ENCODE measurements around the gene USP50.
"Not testable (repeated sequence)": the region's sequence is repeated elsewhere in the genome, so short reads cannot be mapped to it uniquely, and the experiment has no call there.

Gene USP50

DNA sequence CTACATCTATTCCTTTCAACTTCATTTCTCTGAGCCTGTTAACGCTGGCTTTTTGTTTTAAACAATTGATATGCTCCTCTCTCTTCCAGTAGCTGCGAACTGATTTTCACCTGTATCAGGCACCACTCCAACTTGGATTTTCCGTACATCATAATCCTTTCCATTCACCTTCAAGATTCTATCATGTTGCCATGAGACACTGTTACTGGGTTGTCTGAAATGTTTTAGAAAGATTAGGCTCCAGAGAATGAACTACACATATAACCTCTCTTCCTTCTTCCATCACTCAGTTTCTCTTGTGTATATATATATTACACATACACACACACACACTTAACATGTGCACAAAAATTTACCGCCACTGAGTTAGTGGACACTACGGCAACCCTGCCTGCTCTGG lies at the start of gene USP50:
Gene USP50, minus strand, starts transcription at position 101 of the 400 bp plus-strand sequence. CDS start 141 bp downstream, outside the sequence.
- no peak for DNase-seq

- DNase-seq = no peak
Observed at GRCh38 chr15:50594311-50594710, 47.8 kb upstream of the USP50 start.

- no peak for DNase-seq
Observed at GRCh38 chr15:50593761-50594160, 47.3 kb upstream of the USP50 start.

DNA sequence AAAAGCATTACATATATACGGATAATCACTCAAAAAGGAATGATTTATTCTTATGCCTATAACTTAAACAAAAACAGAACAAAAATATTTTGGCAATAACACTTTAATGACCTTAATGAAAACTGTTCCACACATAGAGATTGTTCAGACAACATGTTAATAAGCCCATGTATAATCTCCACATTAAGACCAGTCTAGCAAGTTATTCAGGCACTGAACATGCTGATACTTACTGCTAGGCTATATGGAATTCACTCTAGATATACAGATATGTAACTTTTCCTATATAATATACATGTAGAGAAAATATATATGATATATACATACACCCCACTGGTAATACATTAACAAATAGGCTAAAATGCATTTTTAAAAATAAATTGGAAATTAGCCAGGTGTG lies 43.8 kb upstream of the USP50 start:
- no peak for DNase-seq

- no peak for DNase-seq
Observed at GRCh38 chr15:50577492-50577891, 31.0 kb upstream of the USP50 start.

DNA sequence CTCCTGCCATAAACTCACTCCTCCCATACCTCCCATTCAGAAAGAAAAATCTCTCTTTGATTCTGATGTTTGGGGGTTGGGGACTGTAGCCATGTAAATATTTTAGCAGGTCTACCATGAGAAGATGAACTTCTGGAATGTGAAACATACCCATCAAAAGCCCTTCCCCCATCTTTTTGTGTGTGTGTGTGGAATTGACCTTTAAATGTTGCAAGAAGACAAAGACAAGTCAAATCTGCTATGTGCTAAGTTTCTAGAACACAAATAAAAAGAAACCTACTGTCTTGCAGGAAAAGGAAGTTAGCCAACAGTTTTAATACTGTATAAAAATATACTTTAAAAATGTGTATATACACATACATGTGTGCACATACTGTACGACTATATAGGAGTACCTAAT lies 29.7 kb upstream of the USP50 start:
- no peak for DNase-seq

GRCh38 chr15:50573842-50574241 lies 27.4 kb upstream of the USP50 start:
- not testable (repeated sequence) for DNase-seq

DNA sequence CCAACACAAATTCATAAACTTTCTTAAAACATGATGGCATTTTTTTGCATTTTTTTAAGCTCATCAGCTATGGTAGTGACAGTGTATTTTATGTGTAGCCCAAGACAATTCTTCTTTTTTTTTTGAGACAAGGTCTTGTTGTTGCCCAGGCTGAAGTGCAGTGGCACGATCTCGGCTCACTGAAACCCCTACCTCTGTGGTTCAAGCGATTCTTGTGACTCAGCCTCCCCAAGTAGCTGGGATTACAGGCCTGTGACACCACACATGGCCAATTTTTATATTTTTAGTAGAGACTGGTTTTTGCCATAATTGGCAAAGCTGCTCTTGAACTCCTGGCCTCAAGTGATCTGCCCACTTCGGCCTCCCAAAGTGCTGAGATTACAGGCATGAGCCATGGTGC lies 17.3 kb upstream of the USP50 start:
- no peak for DNase-seq

DNA sequence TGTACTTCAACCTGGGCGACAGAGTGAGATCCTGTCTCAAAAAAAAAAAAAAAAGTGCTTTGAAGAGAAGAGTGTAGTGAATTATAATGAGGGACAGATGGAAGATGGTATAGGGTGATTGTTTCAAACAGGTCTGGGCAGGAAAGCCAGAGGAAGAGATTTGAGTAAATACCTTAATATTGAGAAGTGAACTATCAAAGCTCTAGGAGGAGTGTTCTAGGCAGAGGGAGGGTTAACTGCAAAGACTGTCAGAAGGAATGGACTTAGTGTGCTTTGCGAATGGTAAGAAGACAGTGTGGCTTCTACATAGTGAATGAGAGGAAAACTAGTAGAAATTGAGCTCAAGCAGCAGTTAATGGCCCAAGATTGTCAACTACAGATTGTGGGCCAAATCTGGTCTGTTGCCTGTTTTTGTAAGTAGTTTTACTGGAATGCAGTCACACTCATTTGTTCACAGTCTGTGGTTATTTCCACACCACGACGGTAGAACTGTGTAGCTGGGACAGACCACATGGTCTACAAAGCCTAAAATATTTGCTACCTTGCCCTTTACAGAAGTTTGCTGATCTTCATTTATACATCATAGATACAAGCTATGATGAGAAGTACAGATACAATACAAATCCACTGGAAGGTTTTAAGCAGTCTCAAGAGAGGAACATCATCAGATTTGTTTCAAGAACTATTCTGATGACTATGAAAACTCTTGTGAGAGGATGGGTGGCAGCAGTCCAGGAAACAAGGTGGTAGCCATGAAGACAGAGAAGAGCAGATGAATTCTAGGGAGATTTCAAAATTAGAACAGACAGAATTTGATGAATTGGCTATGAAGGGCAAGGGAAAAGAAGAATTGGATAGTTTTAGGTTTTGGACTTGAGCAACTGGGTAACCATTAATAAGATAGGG lies 16.5 kb upstream of the USP50 start:
- no peak for DNase-seq

DNA sequence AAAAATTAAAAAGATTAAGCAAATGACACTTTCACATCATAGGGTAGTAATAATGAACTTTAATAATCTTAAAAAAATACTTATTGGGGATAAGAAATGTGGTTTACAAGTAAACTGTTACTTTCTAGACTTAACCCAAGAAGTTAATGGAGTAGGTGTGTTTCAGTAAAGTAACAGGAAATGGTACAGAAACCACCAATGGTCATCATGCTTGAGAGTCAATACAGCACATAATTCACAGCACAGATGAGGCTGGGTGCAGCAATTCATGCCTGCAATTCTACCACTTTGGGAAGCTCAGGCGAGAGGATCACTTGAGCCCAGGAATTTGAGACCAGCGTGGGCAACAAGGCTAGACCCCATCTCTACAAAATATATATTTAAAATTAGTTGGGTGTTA lies 11.5 kb upstream of the USP50 start:
- DNase-seq = no peak

- DNase-seq = no peak
Observed at GRCh38 chr15:50556642-50557371, 10.3 kb upstream of the USP50 start.

GRCh38 chr15:50552238-50552637 lies 5.8 kb upstream of the USP50 start:
- DNase-seq = no peak

DNA sequence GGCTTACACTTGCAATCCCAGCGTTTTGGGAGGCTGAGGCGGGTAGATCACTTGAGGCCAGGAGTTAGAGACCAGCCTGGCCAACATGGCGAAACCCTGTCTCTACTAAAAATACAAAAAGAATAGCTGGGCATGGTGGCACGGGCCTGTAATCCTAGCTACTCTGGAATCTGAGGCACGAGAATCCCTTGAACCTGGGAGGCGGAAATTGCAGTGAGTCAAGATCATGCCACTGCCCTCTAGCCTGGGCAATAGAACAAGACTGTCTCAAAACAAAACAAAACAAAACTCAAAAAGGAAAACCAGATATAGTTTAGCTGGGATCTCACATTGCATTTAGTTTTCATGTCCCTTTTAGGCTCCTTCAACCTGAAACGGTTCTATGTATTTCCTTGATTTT lies 2.9 kb upstream of the USP50 start:
- DNase-seq = no peak

DNA sequence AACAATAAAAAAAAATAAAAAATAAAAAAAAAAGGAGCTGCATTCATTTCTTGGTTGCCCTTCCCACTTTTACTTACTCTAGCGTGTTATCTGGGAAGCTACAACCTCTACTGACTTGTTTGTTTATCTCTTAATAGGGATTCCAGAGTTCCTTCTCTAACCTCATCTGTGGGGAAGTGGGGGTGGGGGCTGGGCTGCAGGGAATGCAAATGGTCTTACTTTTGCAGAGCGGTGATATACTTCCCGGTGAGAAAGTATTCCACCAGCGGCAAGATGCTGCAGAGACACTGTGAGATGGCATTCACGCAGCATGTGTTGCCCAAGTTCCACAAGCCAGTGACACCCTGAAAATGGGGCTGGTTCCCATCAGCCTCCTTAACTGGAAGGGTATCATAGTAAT lies 2.1 kb downstream of the USP50 start:
- DNase-seq = no peak

DNA sequence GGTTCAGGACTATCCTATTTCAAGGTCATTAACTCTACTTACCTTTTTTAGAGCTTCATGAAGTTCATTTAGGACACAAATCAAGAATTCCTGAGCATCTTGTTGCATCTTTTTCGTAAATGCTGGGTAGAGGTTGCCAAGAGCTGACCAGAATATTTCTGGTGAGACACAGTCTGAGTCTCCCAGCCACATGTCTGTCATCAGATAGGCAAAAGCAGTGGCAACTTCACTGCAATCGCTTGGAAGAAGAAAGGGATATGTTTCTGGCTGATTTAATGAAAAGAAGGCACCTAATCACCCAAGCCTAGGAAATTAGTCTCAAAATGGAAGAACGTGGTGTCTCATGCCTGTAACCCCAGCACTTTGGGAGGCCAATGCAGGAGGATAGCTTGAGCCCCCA lies 2.9 kb downstream of the USP50 start:
- DNase-seq = no peak

DNA sequence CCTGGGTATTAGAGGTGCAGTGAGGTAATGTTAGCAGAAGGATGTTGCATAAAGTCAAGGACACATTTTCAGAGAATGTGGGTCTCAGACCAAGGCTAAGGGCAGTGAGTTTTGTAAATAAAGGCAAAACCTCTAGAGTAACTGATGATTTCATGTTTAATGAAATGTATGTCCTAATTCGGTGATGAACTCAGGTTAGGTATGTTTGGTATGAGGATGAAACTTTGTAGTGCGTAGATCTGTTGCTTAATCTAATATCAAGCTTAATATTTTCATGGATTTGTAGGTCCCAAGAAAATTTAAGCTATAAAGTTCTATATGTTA lies 3.6 kb downstream of the USP50 start:
- no peak for DNase-seq

DNA sequence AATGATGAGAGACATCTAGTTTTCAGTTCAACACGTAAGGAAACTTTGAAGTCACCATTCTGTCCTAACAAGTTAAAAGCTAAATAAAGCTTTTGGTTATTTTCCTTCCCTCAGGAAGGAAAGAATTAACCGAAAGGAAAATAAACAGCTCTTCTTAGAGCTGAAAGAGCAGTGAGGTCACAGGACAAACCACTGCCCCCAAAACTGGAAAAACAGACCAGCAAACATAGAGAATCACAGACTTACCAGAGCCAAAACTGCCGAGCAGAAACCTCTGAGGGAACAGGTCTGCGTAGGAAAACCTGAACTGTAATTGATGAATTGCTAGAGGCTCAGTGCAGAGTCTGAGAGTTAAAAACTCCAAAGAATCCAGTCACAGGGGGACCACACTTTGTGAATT lies 14.7 kb downstream of the USP50 start:
- no peak for DNase-seq

DNA sequence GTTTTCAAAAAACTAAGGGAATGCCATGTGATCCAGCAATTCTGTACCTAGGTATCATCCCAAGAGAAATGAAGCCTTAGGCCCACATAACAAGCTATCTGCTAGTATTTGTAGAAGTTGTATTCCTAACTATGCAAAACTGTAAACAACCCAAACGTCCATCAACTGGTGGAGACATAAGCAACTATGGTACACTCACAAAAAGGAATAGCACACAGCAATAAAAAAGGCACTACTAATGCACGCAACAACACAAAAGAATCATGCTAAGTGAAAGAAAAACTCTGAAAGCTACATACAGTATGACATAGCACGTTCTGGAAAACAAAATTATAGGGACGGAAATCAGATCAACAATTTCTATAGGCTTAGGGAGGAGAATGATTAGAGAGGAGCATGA lies 15.3 kb downstream of the USP50 start:
- no peak for DNase-seq

- peak in 1 of 2 experiments; percentile 20 for DNase-seq
Observed at GRCh38 chr15:50523851-50524251, 22.6 kb downstream of the USP50 start.

- no peak for DNase-seq
Observed at GRCh38 chr15:50519740-50520425, 26.6 kb downstream of the USP50 start.

GRCh38 chr15:50513001-50513400 lies 33.5 kb downstream of the USP50 start:
- DNase-seq = no peak

DNA sequence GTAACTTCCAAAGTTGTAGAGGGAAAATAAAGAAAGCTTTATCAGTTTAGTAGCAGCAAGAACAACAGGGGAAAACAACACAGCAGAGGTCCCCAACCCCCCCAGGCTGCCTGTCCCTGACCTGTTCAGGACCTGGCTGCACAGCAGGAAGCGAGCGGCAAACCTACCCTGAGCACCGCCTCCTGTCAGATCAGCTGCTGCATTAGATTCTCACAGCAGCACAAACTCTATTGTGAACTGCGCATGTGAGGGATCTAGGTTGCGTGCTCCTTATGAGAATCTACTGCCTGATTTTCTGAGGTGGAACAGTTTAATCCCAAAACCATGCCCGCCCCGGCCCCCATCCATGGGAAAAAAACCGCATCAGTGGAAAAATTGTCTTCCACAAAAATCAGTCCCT lies 40.3 kb downstream of the USP50 start:
- DNase-seq = no peak

GRCh38 chr15:50505656-50506055 lies 40.8 kb downstream of the USP50 start:
- not testable (repeated sequence) for DNase-seq

- no peak for DNase-seq
Observed at GRCh38 chr15:50503144-50503543, 43.3 kb downstream of the USP50 start.

All from NCI-H2081 (cell line).